OCI-LY3 (cell line): ENCODE results near the gene CLIC5.

Experiments used
- H2AFZ ChIP-seq: fragments of 200-600, 300-600 bp; shearing (Covaris generic); 2 replicates; pipeline ENCODE4 v1.6.0; 2014; ENCODE audit warnings: antibody characterized with exemption, low read depth, low read length
- H3K27ac ChIP-seq: fragments of 200-600, 300-600 bp; sonication (generic); 2 replicates; pipeline ENCODE4 v1.5.1; 2014; ENCODE audit warnings: mild to moderate bottlenecking, low read length, moderate library complexity, mixed read lengths
- H3K27me3 ChIP-seq: fragments of 200-600, 300-600 bp; sonication (generic); 2 replicates; pipeline ENCODE4 v1.6.1; 2014; ENCODE audit warnings: low read depth, low read length, mixed read lengths
- H3K36me3 ChIP-seq: fragments of 200-600, 300-600 bp; sonication (generic); replicated peaks from 2 replicates; pipeline ENCODE3; 2014; ENCODE audit warnings: low read depth, low read length, mixed read lengths
- H3K4me1 ChIP-seq: fragments of 300-600, 200-600 bp; sonication (generic); 2 replicates; pipeline ENCODE4 v1.6.1; 2014; ENCODE audit warnings: low read length, mixed read lengths
- H3K4me2 ChIP-seq: fragments of 200-600, 300-600 bp; sonication (generic); 2 replicates; pipeline ENCODE4 v1.6.1; 2014; ENCODE audit warnings: low read length, mixed read lengths
- H3K4me3 ChIP-seq: fragments of 300-600, 200-600 bp; sonication (generic); 2 replicates; pipeline ENCODE4 v1.5.1; 2014; ENCODE audit warnings: antibody characterized with exemption, mild to moderate bottlenecking, low read length, moderate library complexity
- H3K79me2 ChIP-seq: fragments of 300-600, 200-600 bp; shearing (Covaris generic); 2 replicates; pipeline ENCODE4 v1.6.1; 2014; ENCODE audit warnings: mild to moderate bottlenecking, low read length, mixed read lengths
- H3K9ac ChIP-seq: fragments of 300-600, 200-600 bp; shearing (Covaris generic); 2 replicates; pipeline ENCODE4 v1.6.0; 2014; ENCODE audit warnings: mild to moderate bottlenecking, low read length, moderate library complexity
- H3K9me3 ChIP-seq: fragments of 200-600, 300-600 bp; shearing (Covaris generic); 2 replicates; pipeline ENCODE4 v1.6.1; 2014; ENCODE audit warnings: low read length, mixed read lengths; ENCODE audit not compliant: insufficient read depth
- H4K20me1 ChIP-seq: fragments of 200-600, 300-600 bp; sonication (generic); 2 replicates; pipeline ENCODE4 v1.6.1; 2016; ENCODE audit warnings: low read length, mixed read lengths; ENCODE audit not compliant: insufficient read depth
- EZH2phosphoT487 ChIP-seq: fragments of 200-600 bp; shearing (Covaris generic); IDR thresholded peaks from 2 replicates; pipeline ENCODE4 v1.6.1; 2018; ENCODE audit warnings: antibody characterized with exemption, mixed run types, low read depth
- TF ChIP-seq, protein P1 (sequence below): fragments of 200-600, 300-600 bp; sonication (generic); IDR thresholded peaks from 2 replicates; pipeline ENCODE4 v1.5.1; 2014; ENCODE audit warnings: antibody characterized with exemption, low read length, low read depth

The CLIC5 gene

DNA sequence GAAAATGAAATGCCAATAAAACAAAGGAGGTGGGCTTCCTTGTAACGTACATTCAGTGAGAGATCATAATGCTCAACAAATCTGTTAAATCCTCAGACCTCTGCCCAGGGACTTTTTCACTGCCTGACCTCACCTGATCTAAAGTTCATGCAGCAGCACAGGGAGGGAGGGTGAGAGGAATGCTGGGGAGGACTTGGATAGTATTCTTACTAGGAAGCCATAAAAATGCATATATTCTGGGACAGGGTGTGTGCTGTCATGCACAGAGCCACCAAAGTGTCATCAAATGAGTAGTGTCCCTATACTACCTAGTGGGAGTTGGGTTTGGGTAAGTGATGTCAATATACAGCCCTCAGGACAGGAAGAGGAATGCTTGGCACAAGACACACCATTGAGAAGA lies 32.6 kb downstream of the CLIC5 start:
- H3K4me1 ChIP-seq, result no peaks in the 10 kb centered on the region
- H3K79me2 ChIP-seq, result no peaks in the 10 kb centered on the region
- no peaks in the 10 kb centered on the region for H3K27me3 ChIP-seq
- no peak overlapping the region for H2AFZ ChIP-seq
- no peak for TF ChIP-seq EZH2phosphoT487
- TF ChIP-seq, protein P1, sequence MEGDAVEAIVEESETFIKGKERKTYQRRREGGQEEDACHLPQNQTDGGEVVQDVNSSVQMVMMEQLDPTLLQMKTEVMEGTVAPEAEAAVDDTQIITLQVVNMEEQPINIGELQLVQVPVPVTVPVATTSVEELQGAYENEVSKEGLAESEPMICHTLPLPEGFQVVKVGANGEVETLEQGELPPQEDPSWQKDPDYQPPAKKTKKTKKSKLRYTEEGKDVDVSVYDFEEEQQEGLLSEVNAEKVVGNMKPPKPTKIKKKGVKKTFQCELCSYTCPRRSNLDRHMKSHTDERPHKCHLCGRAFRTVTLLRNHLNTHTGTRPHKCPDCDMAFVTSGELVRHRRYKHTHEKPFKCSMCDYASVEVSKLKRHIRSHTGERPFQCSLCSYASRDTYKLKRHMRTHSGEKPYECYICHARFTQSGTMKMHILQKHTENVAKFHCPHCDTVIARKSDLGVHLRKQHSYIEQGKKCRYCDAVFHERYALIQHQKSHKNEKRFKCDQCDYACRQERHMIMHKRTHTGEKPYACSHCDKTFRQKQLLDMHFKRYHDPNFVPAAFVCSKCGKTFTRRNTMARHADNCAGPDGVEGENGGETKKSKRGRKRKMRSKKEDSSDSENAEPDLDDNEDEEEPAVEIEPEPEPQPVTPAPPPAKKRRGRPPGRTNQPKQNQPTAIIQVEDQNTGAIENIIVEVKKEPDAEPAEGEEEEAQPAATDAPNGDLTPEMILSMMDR, result no peak
- H3K9ac ChIP-seq, result no peak overlapping the region
- no peaks in the 10 kb centered on the region for H4K20me1 ChIP-seq
- H3K27ac ChIP-seq, result no peak overlapping the region
- H3K36me3 ChIP-seq, result no peaks in the 10 kb centered on the region
- no peak overlapping the region for H3K4me2 ChIP-seq
- no peak overlapping the region for H3K4me3 ChIP-seq
- no peaks in the 10 kb centered on the region for H3K9me3 ChIP-seq

DNA sequence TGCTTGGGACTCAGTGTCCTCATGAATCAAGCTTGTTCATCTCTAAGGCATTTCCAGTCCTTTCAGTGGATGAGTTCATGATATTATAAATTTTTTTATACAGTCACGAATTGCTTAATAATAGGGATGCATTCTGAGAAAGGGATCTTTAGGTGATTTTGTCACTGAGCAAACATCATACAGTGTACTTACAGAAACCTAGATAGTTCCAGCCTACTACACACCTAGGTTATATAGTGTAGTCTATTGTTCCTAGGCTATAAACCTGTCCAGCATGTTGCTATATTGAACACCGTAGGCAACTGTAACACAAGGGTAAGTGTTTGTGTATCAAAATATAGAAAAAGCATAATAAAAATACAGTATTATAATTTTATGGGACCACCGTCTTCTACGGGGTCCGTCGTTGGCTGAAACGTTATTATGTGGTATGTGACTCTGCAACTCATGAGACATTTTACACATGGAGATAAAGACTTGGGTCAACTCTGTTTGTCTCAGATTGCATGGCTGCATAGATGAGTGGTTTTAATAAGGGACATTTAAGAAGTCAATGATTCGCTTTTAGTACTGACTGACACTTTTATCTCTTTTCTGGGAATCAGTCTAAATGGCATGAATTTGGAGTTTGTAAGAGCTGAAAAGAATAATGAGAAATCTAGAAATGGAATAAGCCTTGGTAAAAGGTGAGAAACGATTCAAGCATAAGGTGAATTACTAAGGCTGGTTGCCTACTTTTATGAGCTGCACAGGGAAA lies 33.2 kb downstream of the CLIC5 start:
- no peaks in the 10 kb centered on the region for H3K79me2 ChIP-seq
- no peak overlapping the region for H3K27ac ChIP-seq
- H3K4me3 ChIP-seq, result no peak overlapping the region
- no peaks in the 10 kb centered on the region for H3K27me3 ChIP-seq
- no peak overlapping the region for H3K9ac ChIP-seq
- no peak for TF ChIP-seq EZH2phosphoT487
- no peaks in the 10 kb centered on the region for H3K36me3 ChIP-seq
- H4K20me1 ChIP-seq, result no peaks in the 10 kb centered on the region
- H3K9me3 ChIP-seq, result no peaks in the 10 kb centered on the region
- no peaks in the 10 kb centered on the region for H3K4me1 ChIP-seq
- no peak overlapping the region for H2AFZ ChIP-seq
- no peak overlapping the region for H3K4me2 ChIP-seq

DNA sequence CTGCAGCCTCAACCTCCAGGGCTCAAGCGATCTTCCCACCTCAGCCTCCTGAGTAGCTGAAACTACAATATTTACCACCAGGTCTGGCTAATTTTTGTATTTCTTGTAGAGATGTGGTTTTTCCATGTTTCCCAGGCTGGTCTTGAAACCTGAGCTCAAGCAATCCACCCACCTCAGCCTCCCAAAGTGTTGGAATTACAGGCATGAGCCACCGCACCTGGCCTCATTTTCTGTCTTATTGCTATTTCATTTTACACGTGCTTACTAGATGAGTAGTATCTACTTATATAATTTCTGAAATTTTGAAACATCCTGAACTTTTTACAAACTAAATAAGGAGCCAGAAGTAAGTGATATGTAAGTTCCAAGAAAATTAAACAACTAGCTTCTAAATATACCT lies 34.6 kb downstream of the CLIC5 start:
- Histone ChIP-seq H3K79me2 (no peaks in the 10 kb centered on the region), H4K20me1 (no peaks in the 10 kb centered on the region), H3K27me3 (no peaks in the 10 kb centered on the region), H3K9ac (no peak overlapping the region), H3K4me1 (no peaks in the 10 kb centered on the region), H3K4me2 (no peak overlapping the region), H3K4me3 (no peak overlapping the region), H2AFZ (no peak overlapping the region), H3K36me3 (no peaks in the 10 kb centered on the region), H3K9me3 (no peaks in the 10 kb centered on the region), H3K27ac (no peak overlapping the region)
- TF ChIP-seq EZH2phosphoT487, result no peak
- TF ChIP-seq, protein P1, result no peak

DNA sequence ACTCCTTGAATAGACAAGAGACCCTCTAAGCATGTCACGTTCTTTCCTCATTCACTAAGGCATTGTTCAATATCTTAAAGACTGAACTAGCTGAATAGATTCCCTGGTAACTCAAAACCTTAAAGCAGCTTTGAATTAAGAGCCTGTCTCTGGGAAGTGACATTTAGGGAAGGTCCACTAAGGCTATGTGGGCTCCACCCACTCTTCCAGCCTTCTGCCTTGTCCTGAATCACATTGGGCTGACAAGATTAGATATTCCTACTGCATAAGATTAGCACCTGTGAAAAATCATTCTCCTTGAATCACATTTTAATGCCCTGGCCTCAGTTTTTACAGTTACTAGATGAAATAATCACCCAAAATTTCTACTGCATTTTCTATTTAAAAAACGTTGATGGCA lies 36.3 kb downstream of the CLIC5 start:
- Histone ChIP-seq H3K4me1 (no peaks in the 10 kb centered on the region), H3K27me3 (no peaks in the 10 kb centered on the region), H3K4me2 (no peak overlapping the region), H3K9ac (no peak overlapping the region), H3K9me3 (no peaks in the 10 kb centered on the region), H2AFZ (no peak overlapping the region), H4K20me1 (no peaks in the 10 kb centered on the region), H3K79me2 (no peaks in the 10 kb centered on the region), H3K4me3 (no peak overlapping the region), H3K36me3 (no peaks in the 10 kb centered on the region), H3K27ac (no peak overlapping the region)
- TF ChIP-seq EZH2phosphoT487, result no peak
- TF ChIP-seq, protein P1, result no peak
